Ovary (tissue), 9 donors: ENCODE measurements around the gene DNAJC3. TPM values are rescaled to one million over a fixed set of nuclear protein-coding genes. Genes with fewer than 3 reads are reported as not detected.

Source experiments
- DNase-seq, 5 donors: peaks; one replicate each; pipeline ENCODE4 v3.0.0-alpha.2; 2019 to 2020
- H3K27ac ChIP-seq, 2 donors: fragments of 200-600 bp; one replicate each; pipeline versions ENCODE4 v1.5.1 to v1.8.0; 2019 to 2022
- H3K27me3 ChIP-seq: fragments of 200-600 bp; one replicate; pipeline ENCODE4 v1.8.0; 2022
- H3K36me3 ChIP-seq: fragments of 200-600 bp; sonication (generic); one replicate; pipeline ENCODE4 v1.5.1; 2019
- H3K4me1 ChIP-seq: one replicate; pipeline ENCODE4 v1.8.1; 2013; ENCODE audit warnings: mild to moderate bottlenecking, moderate library complexity; ENCODE audit not compliant: insufficient read depth
- H3K4me3 ChIP-seq: fragments of 200-600 bp; sonication (generic); one replicate; pipeline ENCODE4 v1.5.1; 2017
- H3K9me3 ChIP-seq, 2 donors: fragments of 200-600 bp in 1 of 2; sonication (generic) in 1 of 2; one replicate each; pipeline versions ENCODE4 v1.5.1 to v1.8.1; 2013 to 2019; ENCODE audit warnings: mild to moderate bottlenecking in 1 of 2, moderate library complexity in 1 of 2
- EP300 ChIP-seq: sonication (generic); formaldehyde crosslinking; IDR thresholded peaks from one replicate; pipeline ENCODE4 v1.6.1; 2017; ENCODE audit warnings: antibody characterized with exemption
- POLR2A ChIP-seq: fragments of 450-650 bp; IDR thresholded peaks from one replicate; pipeline ENCODE4 v1.6.1; 2017; ENCODE audit warnings: antibody characterized with exemption, mild to moderate bottlenecking, moderate library complexity
- WGBS, 3 donors: extraction: QIAGEN DNeasy Blood & Tissue Kit in 1 of 3; methylation state at CpG; one replicate each; pipeline versions ENCODE4 v1.1.5 to v1.1.7; 2013 to 2017; 5-methylcytosine and 5-hydroxymethylcytosine counted together
- intact Hi-C, 4 donors: fragments of 100-400 bp; cut with DNase I; formaldehyde crosslinking; loops; one replicate each; pipeline versions ENCODE4 v1.11.0 to v1.15.1; 2022 to 2023
- polyA plus RNA-seq, 2 donors: library from polyadenylated mRNA; stranded (reverse); fragments of 200-250 nt in 1 of 2; fragments of 350-450 nt in 1 of 2; fragmentation: Illumina TruSeq in 1 of 2; extraction: RNeasy Lipid Tissue Mini Kit (QIAGEN cat#74804) in 1 of 2; gene quantifications; one replicate each; pipeline ENCODE4 v1.2.3, GENCODE V29; 2013 to 2014
- total RNA-seq, 7 donors: library from RNA; depleted of rRNA in 2 of 7; stranded (reverse); fragments of >200 nt in 2 of 7; fragmentation: NEBNext Ultra II Directional in 3 of 7; extraction: Animal tissue kit (Norgen Biotek cat#: 25700) in 3 of 7; gene quantifications; one replicate each; pipeline versions ENCODE4 v1.1.0 to v1.2.4, GENCODE V29; 2016 to 2023
- TF ChIP-seq, protein P1 (sequence below), 3 donors: fragments of 450-650 bp in 2 of 3; fragments of 200-600 bp in 1 of 3; IDR thresholded peaks; one replicate each; pipeline versions ENCODE4 v1.5.1 to v1.8.0; 2016 to 2022; ENCODE audit warnings: antibody characterized with exemption in 3 of 3, mild to moderate bottlenecking in 1 of 3
- donor health status: DM: no; HTN: no; CAD: no; lungs with moderate emphysema.
- donor health status: DM: no; HTN: no; CAD: no.
- donor health status: Bipolar disorder and iron deficiency.
- donor health status: DM: yes; HTN: yes; CAD: no.
- donor health status: DM: no; HTN: no; CAD: no.
- donor health status: DM: yes; HTN: yes; CAD: no.

The DNAJC3 gene
- total and polyA plus RNA-seq, 9 donors: 13.6 to 56.7 (median 33.4) TPM

GRCh38 chr13:95813139-95813538, 136.2 kb downstream of the DNAJC3 start:
- 92 to 96% (median 95%) methylated on average over 3 of the region's 3 CpGs for WGBS, 3 donors
- Histone ChIP-seq H3K9me3 (peaks cover 0 to 4% of the 10 kb centered on the region in 2 donors), H3K4me3 (no peak overlapping the region), H3K36me3 (no peaks in the 10 kb centered on the region), H3K27ac (no peak overlapping the region), H3K27me3 (no peaks in the 10 kb centered on the region), H3K4me1 (no peaks in the 10 kb centered on the region)
- no peak for DNase-seq
- no peak for TF ChIP-seq POLR2A
- TF ChIP-seq, protein P1, sequence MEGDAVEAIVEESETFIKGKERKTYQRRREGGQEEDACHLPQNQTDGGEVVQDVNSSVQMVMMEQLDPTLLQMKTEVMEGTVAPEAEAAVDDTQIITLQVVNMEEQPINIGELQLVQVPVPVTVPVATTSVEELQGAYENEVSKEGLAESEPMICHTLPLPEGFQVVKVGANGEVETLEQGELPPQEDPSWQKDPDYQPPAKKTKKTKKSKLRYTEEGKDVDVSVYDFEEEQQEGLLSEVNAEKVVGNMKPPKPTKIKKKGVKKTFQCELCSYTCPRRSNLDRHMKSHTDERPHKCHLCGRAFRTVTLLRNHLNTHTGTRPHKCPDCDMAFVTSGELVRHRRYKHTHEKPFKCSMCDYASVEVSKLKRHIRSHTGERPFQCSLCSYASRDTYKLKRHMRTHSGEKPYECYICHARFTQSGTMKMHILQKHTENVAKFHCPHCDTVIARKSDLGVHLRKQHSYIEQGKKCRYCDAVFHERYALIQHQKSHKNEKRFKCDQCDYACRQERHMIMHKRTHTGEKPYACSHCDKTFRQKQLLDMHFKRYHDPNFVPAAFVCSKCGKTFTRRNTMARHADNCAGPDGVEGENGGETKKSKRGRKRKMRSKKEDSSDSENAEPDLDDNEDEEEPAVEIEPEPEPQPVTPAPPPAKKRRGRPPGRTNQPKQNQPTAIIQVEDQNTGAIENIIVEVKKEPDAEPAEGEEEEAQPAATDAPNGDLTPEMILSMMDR (IDR thresholded peaks at IDR 0.05): no peak
- no peak for TF ChIP-seq EP300
- intact Hi-C loops: no loop called here

GRCh38 chr13:95814495-95814894, 137.6 kb downstream of the DNAJC3 start:
- Histone ChIP-seq H3K4me1 (no peaks in the 10 kb centered on the region), H3K9me3 (peaks cover 0 to 4% of the 10 kb centered on the region in 2 donors), H3K4me3 (no peak overlapping the region), H3K27ac (no peak overlapping the region), H3K36me3 (no peaks in the 10 kb centered on the region), H3K27me3 (no peaks in the 10 kb centered on the region)
- WGBS, 3 donors: 94 to 98% (median 97%) methylated on average over 1 of the region's 1 CpG
- intact Hi-C loops: no loop called here
- TF ChIP-seq, protein P1 (IDR thresholded peaks at IDR 0.05): no peak
- no peak for TF ChIP-seq POLR2A
- TF ChIP-seq EP300: no peak
- no peak for DNase-seq

GRCh38 chr13:95822303-95822702, 145.4 kb downstream of the DNAJC3 start:
- 95 to 96% (median 95%) methylated on average over 5 of the region's 5 CpGs for WGBS, 3 donors

DNA sequence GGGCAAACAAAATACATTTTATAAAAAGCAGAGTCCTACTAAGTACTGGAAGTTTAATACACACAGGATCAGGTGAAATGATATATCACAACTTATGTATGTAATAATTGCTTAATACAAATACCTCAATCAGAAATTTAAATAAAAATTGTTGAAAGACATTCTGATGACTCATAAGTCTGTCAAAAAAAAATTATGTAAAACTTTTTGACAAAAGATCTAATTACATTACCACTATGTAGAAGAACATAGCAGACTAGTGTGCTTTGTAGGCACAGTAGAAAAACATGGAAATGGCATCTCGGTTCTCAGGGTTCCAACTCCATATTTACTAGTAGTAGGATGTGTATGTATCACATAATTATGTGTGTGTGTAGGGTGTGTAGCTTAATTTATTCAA, 156.2 kb downstream of the DNAJC3 start:
- no peaks in the 10 kb centered on the region for H3K27me3 ChIP-seq
- no peaks in the 10 kb centered on the region for H3K36me3 ChIP-seq
- WGBS, 3 donors: 91 to 96% (median 93%) methylated on average over 1 of the region's 1 CpG
- intact Hi-C loops: loop anchor here in 3 of 4 donors (5.0 to 10.0 kb wide), 2 partner anchors 198 to 211 kb away; no protein-coding TSS in a partner anchor
- H3K4me3 ChIP-seq: no peak overlapping the region
- no peak for DNase-seq
- H3K9me3 ChIP-seq: no peaks in the 10 kb centered on the region
- no peak overlapping the region for H3K27ac ChIP-seq
- H3K4me1 ChIP-seq: no peaks in the 10 kb centered on the region
- TF ChIP-seq POLR2A: no peak
- TF ChIP-seq EP300: no peak
- TF ChIP-seq, protein P1 (IDR thresholded peaks at IDR 0.05): no peak

More at GRCh38 chr13:95822303-95822702, 145.4 kb downstream of the DNAJC3 start:
- H3K4me1 ChIP-seq: no peaks in the 10 kb centered on the region
- no peaks in the 10 kb centered on the region for H3K9me3 ChIP-seq
- H3K36me3 ChIP-seq: no peaks in the 10 kb centered on the region
- H3K27me3 ChIP-seq: no peaks in the 10 kb centered on the region
- DNase-seq: no peak
- no peak overlapping the region for H3K4me3 ChIP-seq
- H3K27ac ChIP-seq: no peak overlapping the region
- intact Hi-C loops: no loop called here
- TF ChIP-seq EP300 (no peak), POLR2A (no peak)
- TF ChIP-seq, protein P1 (IDR thresholded peaks at IDR 0.05): no peak
